ENCODE results near the gene HECA.

HECA gene

DNA sequence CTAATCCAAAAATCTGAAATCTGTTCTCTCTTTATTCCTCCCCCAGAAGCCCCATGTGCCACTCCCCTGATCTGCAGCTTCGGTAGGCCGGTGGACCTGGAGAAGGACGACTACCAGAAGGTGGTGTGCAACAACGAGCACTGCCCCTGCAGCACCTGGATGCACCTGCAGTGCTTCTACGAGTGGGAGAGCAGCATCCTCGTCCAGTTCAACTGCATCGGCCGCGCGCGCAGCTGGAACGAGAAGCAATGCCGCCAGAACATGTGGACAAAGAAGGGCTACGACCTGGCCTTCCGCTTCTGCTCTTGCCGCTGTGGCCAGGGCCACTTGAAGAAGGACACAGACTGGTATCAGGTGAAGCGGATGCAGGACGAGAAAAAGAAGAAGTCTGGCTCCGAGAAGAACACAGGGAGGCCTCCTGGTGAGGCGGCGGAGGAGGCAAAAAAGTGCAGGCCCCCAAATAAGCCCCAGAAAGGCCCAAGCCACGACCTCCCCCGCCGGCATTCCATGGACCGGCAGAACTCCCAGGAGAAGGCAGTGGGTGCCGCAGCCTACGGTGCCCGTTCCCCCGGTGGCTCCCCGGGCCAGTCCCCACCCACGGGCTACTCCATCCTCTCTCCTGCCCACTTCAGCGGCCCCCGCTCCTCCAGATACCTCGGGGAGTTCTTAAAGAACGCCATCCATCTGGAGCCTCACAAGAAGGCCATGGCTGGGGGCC is 31.5 kb downstream of the HECA start:
- Histone ChIP-seq H3K9ac (ENCODE audit: low read length) (no peak overlapping the region), H3K36me3 (ENCODE audit: insufficient read depth, low read length) (peaks cover 15% of the 10 kb centered on the region), H3K4me3 (ENCODE audit: low read depth in 1 of 2, low read length in 2 of 2) (no peak overlapping the region), H3K4me1 (ENCODE audit: insufficient read depth, low read length) (peaks cover 16% of the 10 kb centered on the region), H3K9me3 (ENCODE audit: low read length) (no peaks in the 10 kb centered on the region), H3K27ac (ENCODE audit: low read depth, low read length) (no peak overlapping the region), H3K27me3 (ENCODE audit: control insufficient read depth in 1 of 2, insufficient read depth in 2 of 2, low read length in 2 of 2) (no peaks in the 10 kb centered on the region)

DNA sequence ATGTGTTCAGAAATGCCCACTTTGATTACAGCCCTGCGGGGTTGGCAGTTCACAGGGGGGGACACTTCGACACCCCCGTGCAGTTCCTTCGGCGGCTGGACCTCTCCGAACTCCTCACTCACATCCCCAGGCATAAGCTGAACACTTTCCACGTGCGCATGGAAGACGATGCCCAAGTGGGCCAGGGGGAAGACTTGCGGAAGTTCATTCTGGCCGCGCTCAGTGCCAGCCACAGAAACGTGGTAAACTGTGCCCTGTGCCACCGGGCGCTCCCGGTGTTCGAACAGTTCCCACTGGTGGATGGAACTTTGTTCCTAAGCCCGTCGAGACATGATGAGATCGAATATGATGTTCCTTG is 32.1 kb downstream of the HECA start:
- Histone ChIP-seq H3K36me3 (ENCODE audit: insufficient read depth, low read length) (peaks cover 15% of the 10 kb centered on the region), H3K27ac (ENCODE audit: low read depth, low read length) (no peak overlapping the region), H3K4me1 (ENCODE audit: insufficient read depth, low read length) (peaks cover 11% of the 10 kb centered on the region), H3K9ac (ENCODE audit: low read length) (no peak overlapping the region), H3K4me3 (ENCODE audit: low read depth in 1 of 2, low read length in 2 of 2) (no peak overlapping the region), H3K27me3 (ENCODE audit: control insufficient read depth in 1 of 2, insufficient read depth in 2 of 2, low read length in 2 of 2) (no peaks in the 10 kb centered on the region), H3K9me3 (ENCODE audit: low read length) (no peaks in the 10 kb centered on the region)

DNA sequence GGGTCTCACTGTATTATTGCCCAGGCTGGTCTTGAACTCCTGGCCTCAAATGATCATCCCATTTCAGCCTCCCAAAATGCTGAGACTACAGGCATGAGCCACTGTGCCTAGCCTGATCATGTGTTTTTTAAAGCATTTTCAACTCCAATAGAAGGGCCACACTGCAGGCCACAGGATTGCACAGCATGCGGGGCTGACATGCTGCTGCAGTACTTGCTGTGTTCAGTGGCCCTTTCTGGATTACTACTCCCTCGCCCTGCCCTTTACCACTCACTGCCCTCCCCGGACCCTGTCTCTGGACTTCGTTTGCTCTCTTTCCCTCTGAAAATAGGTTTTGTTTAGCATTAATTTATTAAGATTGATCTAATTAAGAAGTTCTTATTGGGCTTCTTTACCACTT is 37.3 kb downstream of the HECA start:
- Histone ChIP-seq H3K9ac (ENCODE audit: low read length) (no peak overlapping the region), H3K4me3 (ENCODE audit: low read depth in 1 of 2, low read length in 2 of 2) (no peak overlapping the region), H3K4me1 (ENCODE audit: insufficient read depth, low read length) (peaks cover 6% of the 10 kb centered on the region), H3K36me3 (ENCODE audit: insufficient read depth, low read length) (peaks cover 38% of the 10 kb centered on the region), H3K27ac (ENCODE audit: low read depth, low read length) (no peak overlapping the region), H3K9me3 (ENCODE audit: low read length) (no peaks in the 10 kb centered on the region), H3K27me3 (ENCODE audit: control insufficient read depth in 1 of 2, insufficient read depth in 2 of 2, low read length in 2 of 2) (no peaks in the 10 kb centered on the region)

DNA sequence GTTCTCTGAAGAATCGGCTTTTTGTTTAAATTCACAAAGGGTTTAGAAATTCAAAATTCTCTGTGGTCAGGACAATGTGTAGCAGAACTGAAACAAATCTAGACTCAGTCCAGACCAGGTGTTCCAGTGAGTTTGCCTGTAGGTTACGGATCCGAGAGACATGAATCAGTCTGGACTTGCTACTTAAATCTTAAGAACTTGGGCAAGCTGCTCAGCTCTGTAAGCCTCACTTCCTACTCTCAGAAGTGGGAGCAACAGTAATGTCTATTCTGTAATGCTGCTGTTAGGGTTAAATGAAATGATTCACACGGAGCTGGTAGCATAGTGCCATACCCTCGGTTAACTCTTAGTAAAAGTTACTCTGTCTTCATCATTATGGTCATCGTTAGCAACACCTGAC is 37.7 kb downstream of the HECA start:
- H3K36me3 ChIP-seq (ENCODE audit: insufficient read depth, low read length): peaks cover 38% of the 10 kb centered on the region
- H3K9ac ChIP-seq (ENCODE audit: low read length): no peak overlapping the region
- H3K27ac ChIP-seq (ENCODE audit: low read depth, low read length): no peak overlapping the region
- H3K4me1 ChIP-seq (ENCODE audit: insufficient read depth, low read length): peaks cover 3% of the 10 kb centered on the region
- no peak overlapping the region for H3K4me3 ChIP-seq (ENCODE audit: low read depth in 1 of 2, low read length in 2 of 2)
- H3K27me3 ChIP-seq (ENCODE audit: control insufficient read depth in 1 of 2, insufficient read depth in 2 of 2, low read length in 2 of 2): no peaks in the 10 kb centered on the region
- H3K9me3 ChIP-seq (ENCODE audit: low read length): no peaks in the 10 kb centered on the region

DNA sequence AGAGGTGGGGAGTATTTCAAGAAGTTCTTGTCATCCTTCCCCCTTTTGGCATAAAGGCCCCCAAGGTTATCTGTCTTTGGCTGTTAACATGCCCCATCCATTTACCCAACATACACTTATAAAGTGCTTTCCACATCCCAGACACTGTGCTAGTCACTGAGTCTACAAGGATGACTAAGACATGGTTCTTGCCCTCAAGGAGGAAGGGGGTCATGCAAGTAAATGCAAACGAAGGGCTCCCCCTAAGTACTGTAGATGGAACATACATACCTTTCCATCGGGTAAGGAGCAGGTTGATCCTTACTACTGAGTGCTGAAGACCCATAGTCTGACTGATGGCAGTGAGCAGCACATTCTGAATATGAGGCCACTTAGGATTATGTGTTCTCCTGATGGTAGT is 38.3 kb downstream of the HECA start:
- Histone ChIP-seq H3K27ac (ENCODE audit: low read depth, low read length) (no peak overlapping the region), H3K4me1 (ENCODE audit: insufficient read depth, low read length) (no peaks in the 10 kb centered on the region), H3K36me3 (ENCODE audit: insufficient read depth, low read length) (peaks cover 42% of the 10 kb centered on the region), H3K27me3 (ENCODE audit: control insufficient read depth in 1 of 2, insufficient read depth in 2 of 2, low read length in 2 of 2) (no peaks in the 10 kb centered on the region), H3K4me3 (ENCODE audit: low read depth in 1 of 2, low read length in 2 of 2) (no peak overlapping the region), H3K9ac (ENCODE audit: low read length) (no peak overlapping the region), H3K9me3 (ENCODE audit: low read length) (no peaks in the 10 kb centered on the region)

DNA sequence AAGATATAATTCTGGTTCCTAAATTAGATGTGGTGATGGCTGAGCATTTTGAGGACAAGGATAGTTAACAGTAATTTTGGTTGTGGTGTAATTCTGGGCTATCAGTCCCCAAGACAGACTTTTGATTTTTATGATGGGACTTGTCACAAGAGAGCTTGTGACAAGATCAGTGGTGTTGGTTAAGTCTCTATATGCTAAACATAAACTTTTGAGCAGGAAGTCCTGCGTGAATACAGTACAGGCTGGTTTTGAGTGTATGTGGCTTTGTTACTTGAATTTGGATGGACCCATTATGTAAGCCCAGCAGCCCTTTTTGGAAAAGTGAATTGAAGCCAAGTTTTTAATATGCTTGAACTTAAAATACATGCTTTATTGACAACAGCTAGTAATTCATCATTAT is 38.9 kb downstream of the HECA start:
- peaks cover 42% of the 10 kb centered on the region for H3K36me3 ChIP-seq (ENCODE audit: insufficient read depth, low read length)
- no peak overlapping the region for H3K9ac ChIP-seq (ENCODE audit: low read length)
- no peak overlapping the region for H3K4me3 ChIP-seq (ENCODE audit: low read depth in 1 of 2, low read length in 2 of 2)
- no peaks in the 10 kb centered on the region for H3K9me3 ChIP-seq (ENCODE audit: low read length)
- no peak overlapping the region for H3K27ac ChIP-seq (ENCODE audit: low read depth, low read length)
- no peaks in the 10 kb centered on the region for H3K4me1 ChIP-seq (ENCODE audit: insufficient read depth, low read length)
- no peaks in the 10 kb centered on the region for H3K27me3 ChIP-seq (ENCODE audit: control insufficient read depth in 1 of 2, insufficient read depth in 2 of 2, low read length in 2 of 2)

DNA sequence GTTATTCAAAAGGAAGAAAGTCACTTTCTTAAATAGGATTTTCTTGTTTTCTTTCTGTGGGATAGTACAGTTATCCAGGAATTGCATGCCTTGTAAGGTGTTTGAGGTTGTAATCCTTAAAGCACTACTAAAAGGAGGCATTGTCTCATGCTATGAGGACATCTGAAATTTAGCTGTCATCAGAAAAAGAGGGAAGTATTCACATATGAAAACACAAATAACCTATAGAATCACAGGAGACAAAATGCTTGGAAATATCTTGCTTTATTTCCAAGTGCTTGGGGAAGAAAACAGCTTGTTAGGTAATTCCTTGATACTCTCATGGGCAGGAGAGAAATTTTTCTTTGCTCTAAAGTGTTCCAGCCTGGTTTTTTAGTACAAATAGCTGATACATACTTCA is 40.1 kb downstream of the HECA start:
- Histone ChIP-seq H3K27me3 (ENCODE audit: control insufficient read depth in 1 of 2, insufficient read depth in 2 of 2, low read length in 2 of 2) (no peaks in the 10 kb centered on the region), H3K36me3 (ENCODE audit: insufficient read depth, low read length) (peaks cover 42% of the 10 kb centered on the region), H3K4me1 (ENCODE audit: insufficient read depth, low read length) (no peaks in the 10 kb centered on the region), H3K27ac (ENCODE audit: low read depth, low read length) (no peak overlapping the region), H3K9me3 (ENCODE audit: low read length) (no peaks in the 10 kb centered on the region), H3K9ac (ENCODE audit: low read length) (no peak overlapping the region), H3K4me3 (ENCODE audit: low read depth in 1 of 2, low read length in 2 of 2) (no peak overlapping the region)

DNA sequence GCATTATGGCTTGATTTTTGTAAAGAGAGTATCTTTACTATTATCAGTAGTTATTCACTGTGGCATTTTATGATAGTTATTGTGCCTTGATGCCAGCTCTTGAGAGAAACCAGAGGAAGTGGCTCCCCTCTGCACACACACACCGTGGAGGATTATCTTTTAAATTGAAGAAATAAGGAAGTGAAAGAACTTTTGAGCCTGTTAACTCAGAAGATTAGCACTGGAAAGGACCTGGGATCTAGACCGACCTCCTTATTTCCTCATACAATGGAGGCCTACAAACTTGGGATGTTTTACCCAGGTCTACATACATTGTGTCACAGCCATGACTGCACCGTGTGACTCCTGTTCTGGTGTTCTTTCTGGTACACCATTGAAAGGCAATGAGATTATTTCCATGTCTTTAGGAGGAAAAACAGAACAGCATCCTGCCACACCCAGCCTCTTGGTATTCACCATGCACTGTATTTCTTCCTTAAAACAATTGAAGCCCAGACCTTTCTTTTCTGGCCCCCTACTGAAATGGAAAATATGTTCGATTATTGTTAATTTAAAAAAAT is 40.6 kb downstream of the HECA start:
- H3K9ac ChIP-seq (ENCODE audit: low read length): no peak overlapping the region
- H3K36me3 ChIP-seq (ENCODE audit: insufficient read depth, low read length): peaks cover 43% of the 10 kb centered on the region
- no peaks in the 10 kb centered on the region for H3K27me3 ChIP-seq (ENCODE audit: control insufficient read depth in 1 of 2, insufficient read depth in 2 of 2, low read length in 2 of 2)
- no peaks in the 10 kb centered on the region for H3K9me3 ChIP-seq (ENCODE audit: low read length)
- H3K4me1 ChIP-seq (ENCODE audit: insufficient read depth, low read length): no peaks in the 10 kb centered on the region
- no peak overlapping the region for H3K4me3 ChIP-seq (ENCODE audit: low read depth in 1 of 2, low read length in 2 of 2)
- no peak overlapping the region for H3K27ac ChIP-seq (ENCODE audit: low read depth, low read length)

DNA sequence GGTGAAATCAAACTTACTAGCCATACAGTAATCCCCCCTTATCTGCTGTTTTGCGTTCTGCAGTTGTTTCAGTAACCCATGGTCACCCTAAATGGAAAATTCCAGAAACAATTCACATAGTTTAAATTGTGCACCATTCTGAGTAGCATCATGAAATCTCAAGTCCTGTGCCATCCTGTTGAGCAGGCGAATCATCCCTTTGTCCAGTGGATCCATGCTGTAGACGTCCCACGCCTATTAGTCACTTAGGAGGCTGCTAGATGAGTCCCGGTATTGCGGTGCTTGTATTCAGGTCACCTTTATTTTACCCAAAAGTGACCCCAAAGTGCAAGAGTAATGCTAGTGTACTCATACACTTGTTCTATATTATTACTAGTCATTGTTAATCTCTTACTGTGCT is 46.4 kb downstream of the HECA start:
- Histone ChIP-seq H3K9ac (ENCODE audit: low read length) (no peak overlapping the region), H3K27ac (ENCODE audit: low read depth, low read length) (no peak overlapping the region), H3K9me3 (ENCODE audit: low read length) (no peaks in the 10 kb centered on the region), H3K36me3 (ENCODE audit: insufficient read depth, low read length) (peaks cover 26% of the 10 kb centered on the region), H3K27me3 (ENCODE audit: control insufficient read depth in 1 of 2, insufficient read depth in 2 of 2, low read length in 2 of 2) (no peaks in the 10 kb centered on the region), H3K4me3 (ENCODE audit: low read depth in 1 of 2, low read length in 2 of 2) (no peak overlapping the region), H3K4me1 (ENCODE audit: insufficient read depth, low read length) (no peaks in the 10 kb centered on the region)

DNA sequence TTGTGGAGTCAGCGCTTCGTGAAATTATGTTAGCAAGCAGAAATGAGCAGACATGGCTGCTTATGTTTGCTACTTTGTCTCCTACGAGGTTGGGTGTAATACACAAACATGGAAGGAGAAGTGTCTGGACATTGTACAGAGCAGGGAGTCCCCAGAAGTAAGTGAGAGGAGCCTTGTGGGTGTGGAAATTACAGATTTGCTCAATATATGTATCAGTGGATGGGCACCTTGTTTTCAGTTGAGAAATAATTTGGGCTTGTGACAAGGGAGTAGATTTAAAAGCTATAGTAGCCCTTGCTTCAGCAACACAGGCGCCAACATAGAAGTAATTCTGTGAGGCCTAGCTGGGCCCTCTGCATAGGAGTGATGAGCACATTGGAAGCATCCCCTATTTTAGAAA is 49.2 kb downstream of the HECA start:
- no peaks in the 10 kb centered on the region for H3K4me1 ChIP-seq (ENCODE audit: insufficient read depth, low read length)
- H3K9ac ChIP-seq (ENCODE audit: low read length): no peak overlapping the region
- H3K36me3 ChIP-seq (ENCODE audit: insufficient read depth, low read length): peaks cover 10% of the 10 kb centered on the region
- no peaks in the 10 kb centered on the region for H3K27me3 ChIP-seq (ENCODE audit: control insufficient read depth in 1 of 2, insufficient read depth in 2 of 2, low read length in 2 of 2)
- no peak overlapping the region for H3K27ac ChIP-seq (ENCODE audit: low read depth, low read length)
- H3K9me3 ChIP-seq (ENCODE audit: low read length): no peaks in the 10 kb centered on the region
- H3K4me3 ChIP-seq (ENCODE audit: low read depth in 1 of 2, low read length in 2 of 2): no peak overlapping the region

DNA sequence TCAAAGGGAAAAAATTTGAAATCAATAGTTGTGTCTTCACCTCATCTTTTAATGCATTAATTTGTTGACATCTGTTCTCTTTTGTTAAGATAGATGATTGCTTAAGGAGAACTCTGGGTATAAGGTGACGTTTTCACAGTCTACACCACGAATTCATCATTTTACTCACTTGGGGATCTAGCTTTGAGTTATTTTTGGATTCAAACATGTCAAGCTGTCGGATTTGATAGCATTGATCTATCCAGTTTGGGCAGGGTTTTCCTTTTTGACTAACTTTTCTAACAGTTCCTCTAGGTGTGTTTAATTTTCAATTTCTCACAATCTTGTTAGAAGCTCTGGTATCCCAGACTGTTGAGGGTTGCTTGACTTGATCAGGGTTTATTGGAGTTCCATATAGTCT is 49.6 kb downstream of the HECA start:
- Histone ChIP-seq H3K9me3 (ENCODE audit: low read length) (no peaks in the 10 kb centered on the region), H3K4me1 (ENCODE audit: insufficient read depth, low read length) (no peaks in the 10 kb centered on the region), H3K27ac (ENCODE audit: low read depth, low read length) (no peak overlapping the region), H3K36me3 (ENCODE audit: insufficient read depth, low read length) (peaks cover 10% of the 10 kb centered on the region), H3K4me3 (ENCODE audit: low read depth in 1 of 2, low read length in 2 of 2) (no peak overlapping the region), H3K27me3 (ENCODE audit: control insufficient read depth in 1 of 2, insufficient read depth in 2 of 2, low read length in 2 of 2) (no peaks in the 10 kb centered on the region), H3K9ac (ENCODE audit: low read length) (no peak overlapping the region)

DNA sequence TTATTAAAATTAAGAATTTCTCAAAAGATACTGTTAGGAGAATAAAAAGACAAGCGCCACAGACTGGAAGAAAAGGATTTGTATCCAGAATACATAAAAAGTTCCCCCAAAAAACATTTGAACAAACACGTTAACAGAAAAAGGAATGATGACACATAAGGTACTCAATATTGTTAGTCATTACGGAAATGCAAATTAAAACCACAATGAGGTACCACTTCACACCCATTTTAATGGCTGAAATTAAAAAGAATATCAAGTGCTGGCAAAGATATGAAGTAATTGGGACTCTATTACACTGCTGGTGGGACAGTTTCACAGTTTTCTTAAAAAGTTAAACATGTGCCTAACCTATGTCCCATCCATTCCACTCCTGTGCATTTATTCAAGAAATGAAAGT is 51.4 kb downstream of the HECA start:
- Histone ChIP-seq H3K36me3 (ENCODE audit: insufficient read depth, low read length) (peaks cover under 1% of the 10 kb centered on the region), H3K4me1 (ENCODE audit: insufficient read depth, low read length) (no peaks in the 10 kb centered on the region), H3K27ac (ENCODE audit: low read depth, low read length) (no peak overlapping the region), H3K27me3 (ENCODE audit: control insufficient read depth in 1 of 2, insufficient read depth in 2 of 2, low read length in 2 of 2) (no peaks in the 10 kb centered on the region), H3K4me3 (ENCODE audit: low read depth in 1 of 2, low read length in 2 of 2) (no peak overlapping the region), H3K9ac (ENCODE audit: low read length) (no peak overlapping the region), H3K9me3 (ENCODE audit: low read length) (no peaks in the 10 kb centered on the region)

All from muscle layer of colon (tissue), 2 donors.